Measurements from ENCODE around the gene EIF5B. TPM values are rescaled to one million over a fixed set of nuclear protein-coding genes. Genes with fewer than 3 reads are reported as not detected.
A peak's percentile ranks its signal among the peaks of the same experiment; 100 is the strongest.
"Not testable (repeated sequence)": the region's sequence is repeated elsewhere in the genome, so short reads cannot be mapped to it uniquely, and the experiment has no call there.

The EIF5B gene
- 10 to 100 TPM; 21.4 to 83.5 (median 33.5) TPM for total RNA-seq

DNA sequence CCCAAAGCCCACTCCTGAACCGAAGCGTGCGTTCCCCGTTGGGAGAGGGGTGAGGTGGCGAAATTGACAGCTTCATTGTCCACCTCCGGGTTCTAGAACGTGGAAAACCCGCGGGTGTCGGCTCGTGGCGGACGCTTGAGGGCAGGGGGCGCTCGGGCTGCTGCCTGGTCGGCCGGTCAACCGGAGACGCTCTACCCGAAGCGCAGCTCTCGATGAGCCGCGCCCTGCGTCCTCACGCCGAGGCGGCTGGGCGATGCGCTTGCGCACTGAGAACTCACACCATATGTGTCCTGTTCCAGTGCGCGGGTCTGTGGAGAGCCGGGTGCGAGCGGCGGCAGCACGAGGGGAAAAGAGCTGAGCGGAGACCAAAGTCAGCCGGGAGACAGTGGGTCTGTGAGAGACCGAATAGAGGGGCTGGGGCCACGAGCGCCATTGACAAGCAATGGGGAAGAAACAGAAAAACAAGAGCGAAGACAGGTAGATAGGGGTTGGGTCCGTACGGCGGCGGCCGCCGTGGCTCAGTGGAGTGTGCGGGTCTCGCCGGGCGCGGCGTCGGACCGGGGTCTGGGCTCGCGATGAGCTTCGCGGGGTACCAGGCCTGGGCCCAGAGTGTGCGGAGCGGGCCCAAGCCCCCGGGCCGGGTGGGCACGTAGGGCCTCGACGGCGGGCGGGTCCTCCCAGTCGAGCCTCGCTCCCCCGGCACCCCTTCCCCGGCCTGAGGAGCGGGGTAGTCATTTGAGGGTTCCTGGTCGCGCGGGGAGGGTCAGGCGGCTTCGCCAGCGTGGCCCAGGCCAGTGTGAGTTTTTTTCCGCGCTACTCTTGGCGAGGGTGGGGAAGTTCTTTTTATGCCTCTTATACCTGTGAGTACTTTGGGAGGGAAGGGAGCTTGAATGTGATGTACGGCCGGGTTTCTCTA lies at the start of gene EIF5B:
Gene EIF5B, plus strand, starts transcription at position 277 of the 916 bp plus-strand sequence. Its CDS starts 166 bp downstream, at position 443.
- Histone ChIP-seq H3K36me3 (no peaks in the 10 kb centered on the region), H3K27me3 (no peaks in the 10 kb centered on the region), H3K9me3 (no peaks in the 10 kb centered on the region), H3K27ac (peak within 1 kb of the TSS; percentile 86 to 92), H3K4me3 (peak within 1 kb of the TSS; percentile 68 to 84), H3K4me1 (peaks cover 6% of the 10 kb centered on the region in 2 donors)
- peak; percentile 93 to 95 for DNase-seq
- peak; percentile 31 to 55 for TF ChIP-seq POLR2A (IDR thresholded peaks at IDR 0.05)
- TF ChIP-seq CTCF (IDR thresholded peaks at IDR 0.05), result peak; percentile 56 to 83 (median 79)
- intact Hi-C loops (cut with DNase I; ENCODE audit: low total_unique reads), result loop anchor here (10.0 kb wide), 1 partner anchor 153 kb away; the partner anchor contains the start of genes MITD1 and MRPL30

DNA sequence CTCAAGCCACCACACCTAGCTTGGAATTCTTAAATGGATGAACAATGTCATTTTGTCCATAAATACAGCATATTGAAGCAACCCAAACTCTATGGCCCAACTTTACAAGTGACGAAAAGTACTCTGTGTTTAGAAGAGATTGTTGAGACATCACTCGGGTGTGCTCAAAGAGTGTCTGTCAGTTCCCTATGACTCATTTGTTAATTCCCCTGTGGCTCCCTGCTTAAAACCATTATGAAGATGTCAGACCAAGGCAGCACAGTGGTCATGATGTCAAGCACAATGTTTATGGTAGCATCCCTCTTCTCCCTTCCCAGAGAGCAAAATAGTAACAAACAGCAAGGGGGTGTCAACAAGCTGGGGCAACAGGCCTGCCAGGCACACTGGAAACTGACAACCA lies 39.2 kb upstream of the EIF5B start:
- Histone ChIP-seq H3K9me3 (no peaks in the 10 kb centered on the region), H3K27me3 (no peaks in the 10 kb centered on the region), H3K27ac (no peak overlapping the region), H3K4me1 (no peaks in the 10 kb centered on the region), H3K36me3 (no peaks in the 10 kb centered on the region), H3K4me3 (no peak overlapping the region)
- TF ChIP-seq CTCF (IDR thresholded peaks at IDR 0.05) (no peak), POLR2A (IDR thresholded peaks at IDR 0.05) (no peak)
- intact Hi-C loops (cut with DNase I; ENCODE audit: low total_unique reads), result no loop called here
- DNase-seq, result no peak

- intact Hi-C loops (cut with DNase I; ENCODE audit: low total_unique reads), result no loop called here
- no peaks in the 10 kb centered on the region for H3K4me1 ChIP-seq
- no peak for TF ChIP-seq CTCF (IDR thresholded peaks at IDR 0.05)
- TF ChIP-seq POLR2A (IDR thresholded peaks at IDR 0.05), result no peak
- H3K9me3 ChIP-seq, result no peaks in the 10 kb centered on the region
- H3K36me3 ChIP-seq, result no peaks in the 10 kb centered on the region
- no peaks in the 10 kb centered on the region for H3K27me3 ChIP-seq
- no peak overlapping the region for H3K27ac ChIP-seq
- H3K4me3 ChIP-seq, result no peak overlapping the region
- no peak for DNase-seq
Measured at GRCh38 chr2:99299580-99299979, 37.6 kb upstream of the EIF5B start.

- DNase-seq; H3K4me3 ChIP-seq; H3K36me3 ChIP-seq; H3K27ac ChIP-seq; H3K4me1 ChIP-seq; H3K9me3 ChIP-seq; H3K27me3 ChIP-seq; intact Hi-C loops (cut with DNase I; ENCODE audit: low total_unique reads): not testable (repeated sequence)
Measured at GRCh38 chr2:99301097-99301496, 36.1 kb upstream of the EIF5B start, which contains the start of gene LYG1. Gene LYG1 (minus strand): TSS chr2:99301197. CDS start chr2:99295670, 5,527 bp downstream.

DNA sequence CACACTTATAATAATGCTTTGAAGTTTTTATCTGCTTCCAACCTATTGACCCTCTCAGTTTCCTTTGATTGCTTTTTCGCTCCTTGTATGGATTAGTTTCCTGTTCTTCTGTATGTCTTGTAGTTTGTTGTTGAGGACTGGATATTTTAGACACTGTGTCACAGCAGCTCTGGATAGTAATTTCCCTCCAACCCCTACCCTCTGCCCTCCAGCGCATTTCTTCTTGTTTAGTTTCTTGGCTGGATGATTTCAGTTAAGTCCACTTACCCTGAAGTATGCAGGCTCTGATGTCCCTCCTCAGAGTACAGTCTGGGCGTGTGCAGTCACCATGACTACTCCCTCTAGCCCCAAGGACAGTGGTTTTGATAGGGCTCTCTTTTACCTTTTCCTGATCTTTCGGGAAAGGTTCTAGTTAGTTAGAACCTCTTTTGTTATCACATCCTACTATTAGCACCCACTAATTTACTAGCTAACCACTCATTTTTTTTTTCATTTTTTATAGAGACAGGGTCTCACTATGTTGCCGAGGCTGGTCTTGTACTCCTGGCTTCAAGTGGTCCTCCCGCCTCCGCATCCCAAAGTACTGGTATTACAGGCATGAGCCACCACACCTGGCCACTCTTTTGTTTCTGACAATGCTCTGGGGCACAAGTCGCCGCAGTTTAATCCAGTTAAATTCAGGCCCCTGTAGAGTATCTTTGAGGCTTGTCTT lies 19.9 kb upstream of the EIF5B start:
- Histone ChIP-seq H3K36me3 (no peaks in the 10 kb centered on the region), H3K4me3 (no peak overlapping the region), H3K4me1 (no peaks in the 10 kb centered on the region), H3K27me3 (no peaks in the 10 kb centered on the region), H3K9me3 (no peaks in the 10 kb centered on the region), H3K27ac (no peak overlapping the region)
- intact Hi-C loops (cut with DNase I; ENCODE audit: low total_unique reads), result no loop called here
- TF ChIP-seq POLR2A (IDR thresholded peaks at IDR 0.05) (no peak), CTCF (IDR thresholded peaks at IDR 0.05) (no peak)
- no peak for DNase-seq

DNA sequence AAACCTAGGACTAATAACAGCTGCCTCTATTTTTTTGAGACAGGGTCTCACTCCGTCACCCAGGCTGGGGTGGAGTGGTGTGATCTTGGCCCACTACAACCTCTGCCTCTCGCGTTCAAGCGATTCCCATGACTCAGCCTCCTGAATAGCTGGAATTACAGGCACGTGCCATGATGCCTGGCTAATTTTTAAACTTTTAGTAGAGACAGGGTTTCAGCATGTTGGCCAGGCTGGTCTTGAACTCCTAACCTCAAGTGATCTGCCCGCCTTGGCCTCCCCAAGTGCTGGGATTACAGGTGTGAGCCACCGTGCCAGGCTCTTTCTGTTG lies 19.4 kb upstream of the EIF5B start:
- H3K4me1 ChIP-seq; H3K9me3 ChIP-seq; H3K27me3 ChIP-seq; H3K27ac ChIP-seq; intact Hi-C loops (cut with DNase I; ENCODE audit: low total_unique reads); H3K36me3 ChIP-seq; H3K4me3 ChIP-seq; DNase-seq: not testable (repeated sequence)
